Fibroblast of lung (primary cell): ENCODE measurements around the gene L3MBTL3. TPM values are rescaled to one million over a fixed set of nuclear protein-coding genes. Genes with fewer than 3 reads are reported as not detected.

Experiments used
- DNase-seq, 2 donors: peaks; one replicate each; pipeline versions ENCODE4 v3.0.0 to v3.0.0-alpha.2; 2010; ENCODE audit warnings: low read depth in 2 of 2
- H2AFZ ChIP-seq: 2 replicates; pipeline ENCODE4 v1.5.1; 2012; ENCODE audit warnings: low read length, control low read depth, inconsistent platforms
- H3K27ac ChIP-seq: 2 replicates; pipeline ENCODE4 v1.5.1; 2011; ENCODE audit warnings: low read length, control low read depth; ENCODE audit not compliant: insufficient read depth
- H3K27me3 ChIP-seq: 2 replicates; pipeline ENCODE4 v1.5.1; 2011; ENCODE audit warnings: mild to moderate bottlenecking, low read length; ENCODE audit not compliant: control insufficient read depth, insufficient read depth
- H3K36me3 ChIP-seq: 2 replicates; pipeline ENCODE4 v1.5.1; 2011; ENCODE audit warnings: low read length; ENCODE audit not compliant: control insufficient read depth, insufficient read depth
- H3K4me1 ChIP-seq: 2 replicates; pipeline ENCODE4 v1.5.1; 2011; ENCODE audit warnings: low read length; ENCODE audit not compliant: control insufficient read depth, insufficient read depth; ENCODE audit errors: extremely low read depth
- H3K4me2 ChIP-seq: 2 replicates; pipeline ENCODE4 v1.5.1; 2011; ENCODE audit warnings: low read length, control low read depth; ENCODE audit not compliant: insufficient read depth; ENCODE audit errors: extremely low read depth
- H3K4me3 ChIP-seq, 4 experiments: fragments of 200-600 bp in 1 of 4; sonication (generic) in 1 of 4; replicated peaks in 1 of 4; 2 replicates each; pipeline ENCODE4 v1.5.1; 2011 to 2016; ENCODE audit warnings: low read length in 4 of 4, low read depth in 3 of 4, mild to moderate bottlenecking in 3 of 4, control low read depth in 2 of 4, inconsistent platforms in 1 of 4, mixed read lengths in 1 of 4; ENCODE audit not compliant: insufficient read depth in 1 of 4; ENCODE audit errors: control extremely low read depth in 1 of 4
- H3K79me2 ChIP-seq: 2 replicates; pipeline ENCODE4 v1.5.1; 2012; ENCODE audit warnings: mild to moderate bottlenecking, low read length, inconsistent platforms; ENCODE audit not compliant: control insufficient read depth, insufficient read depth
- H3K9ac ChIP-seq: 2 replicates; pipeline ENCODE4 v1.5.1; 2011; ENCODE audit warnings: mild to moderate bottlenecking, low read length, control low read depth; ENCODE audit not compliant: insufficient read depth
- H3K9me3 ChIP-seq: 2 replicates; pipeline ENCODE4 v1.5.1; 2012; ENCODE audit warnings: low read depth, low read length; ENCODE audit not compliant: control insufficient read depth, insufficient read depth
- H4K20me1 ChIP-seq: 2 replicates; pipeline ENCODE4 v1.5.1; 2011; ENCODE audit warnings: low read length; ENCODE audit not compliant: control insufficient read depth, insufficient read depth; ENCODE audit errors: extremely low read depth
- CTCF ChIP-seq, 2 donors: IDR thresholded peaks in 1 of 2; conservative IDR thresholded peaks in 1 of 2; 1 replicate in 1 of 2; 2 replicates in 1 of 2; pipeline ENCODE4 v1.5.1; 2011 to 2012; ENCODE audit warnings: low read length in 2 of 2, control low read depth in 1 of 2, inconsistent platforms in 1 of 2, low read depth in 1 of 2, mild to moderate bottlenecking in 1 of 2
- EZH2 ChIP-seq: IDR thresholded peaks from 2 replicates; pipeline ENCODE4 v1.5.1; 2012; ENCODE audit warnings: low read length, control low read depth, mild to moderate bottlenecking; ENCODE audit errors: missing control alignments
- polyA plus RNA-seq, 2 donors: library from polyadenylated mRNA; depleted of rRNA in 1 of 2; stranded (reverse) in 1 of 2; unstranded in 1 of 2; fragments of >200 nt; gene quantifications; 2 replicates each; pipeline ENCODE4 v1.2.1, GENCODE V29; 2011 to 2012; ENCODE audit warnings: missing spikeins in 1 of 2
- total RNA-seq: library from RNA; depleted of rRNA; stranded (reverse); fragments of >200 nt; gene quantifications from 2 replicates; pipeline ENCODE4 v1.2.1, GENCODE V29; 2014

The L3MBTL3 gene
- total and polyA plus RNA-seq, 2 donors (not counting 1 experiment from before 2014, with no cell fraction given): 5.6 to 6.7 TPM

DNA sequence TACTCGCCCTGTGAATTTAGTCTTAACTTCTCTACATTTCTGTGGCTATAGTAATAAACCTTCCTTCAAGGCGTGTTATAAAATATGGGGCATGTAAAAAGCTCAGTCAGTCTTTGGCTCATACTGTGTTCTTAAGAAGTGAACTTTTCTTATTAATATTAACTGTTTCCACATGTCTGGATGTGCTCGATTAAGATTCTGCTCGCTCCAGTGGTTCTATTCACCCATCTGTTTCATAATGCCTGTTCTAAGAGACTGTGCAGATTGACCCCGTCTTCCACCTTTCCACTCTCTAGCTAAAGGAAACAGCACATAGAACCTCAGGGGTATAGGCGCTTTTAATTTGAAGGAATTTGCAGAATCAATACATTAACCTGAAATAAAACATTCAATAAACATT is 99.9 kb downstream of the L3MBTL3 start:
- no peak overlapping the region for H3K9ac ChIP-seq
- no peak overlapping the region for H2AFZ ChIP-seq
- H3K9me3 ChIP-seq: no peaks in the 10 kb centered on the region
- H3K4me3 ChIP-seq: no peak overlapping the region
- H3K36me3 ChIP-seq: no peaks in the 10 kb centered on the region
- H4K20me1 ChIP-seq: no peaks in the 10 kb centered on the region
- H3K4me2 ChIP-seq: no peak overlapping the region
- H3K27ac ChIP-seq: no peak overlapping the region
- TF ChIP-seq CTCF (conservative IDR thresholded peaks at IDR 0.05 in 1 of 2, IDR thresholded peaks at IDR 0.05 in 1 of 2; ENCODE audit: low read depth in 1 of 2, low read length in 2 of 2): no peak
- no peak for TF ChIP-seq EZH2
- H3K79me2 ChIP-seq: no peaks in the 10 kb centered on the region
- no peaks in the 10 kb centered on the region for H3K4me1 ChIP-seq
- no peak for DNase-seq
- no peaks in the 10 kb centered on the region for H3K27me3 ChIP-seq

DNA sequence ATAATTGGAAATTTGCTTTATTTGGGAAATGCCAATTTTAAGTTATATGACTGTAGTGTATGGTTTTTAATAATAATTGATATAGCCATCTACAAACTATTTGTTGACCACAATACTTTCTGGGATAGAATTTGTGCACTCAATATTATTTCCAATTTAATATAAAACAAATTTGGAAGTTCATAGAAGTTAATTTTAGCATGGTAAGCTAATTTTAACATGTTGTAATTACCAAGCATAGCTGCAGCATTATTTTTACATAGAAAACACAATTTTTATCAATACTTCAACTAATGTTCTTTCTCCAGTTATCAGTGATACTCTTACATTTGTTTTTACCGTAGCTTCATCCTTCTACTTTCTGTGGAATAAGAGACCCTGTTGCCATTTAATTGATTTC is 100.8 kb downstream of the L3MBTL3 start:
- no peaks in the 10 kb centered on the region for H3K36me3 ChIP-seq
- no peaks in the 10 kb centered on the region for H3K27me3 ChIP-seq
- no peak overlapping the region for H3K27ac ChIP-seq
- H3K4me2 ChIP-seq: no peak overlapping the region
- H2AFZ ChIP-seq: no peak overlapping the region
- DNase-seq: no peak
- no peak overlapping the region for H3K9ac ChIP-seq
- H3K79me2 ChIP-seq: no peaks in the 10 kb centered on the region
- no peaks in the 10 kb centered on the region for H4K20me1 ChIP-seq
- no peaks in the 10 kb centered on the region for H3K4me1 ChIP-seq
- no peak overlapping the region for H3K4me3 ChIP-seq
- H3K9me3 ChIP-seq: no peaks in the 10 kb centered on the region
- no peak for TF ChIP-seq CTCF (conservative IDR thresholded peaks at IDR 0.05 in 1 of 2, IDR thresholded peaks at IDR 0.05 in 1 of 2; ENCODE audit: low read depth in 1 of 2, low read length in 2 of 2)
- TF ChIP-seq EZH2: no peak

- no peaks in the 10 kb centered on the region for H3K36me3 ChIP-seq
- no peak overlapping the region for H3K9ac ChIP-seq
- TF ChIP-seq CTCF (conservative IDR thresholded peaks at IDR 0.05 in 1 of 2, IDR thresholded peaks at IDR 0.05 in 1 of 2; ENCODE audit: low read depth in 1 of 2, low read length in 2 of 2): no peak
- no peak for TF ChIP-seq EZH2
- no peaks in the 10 kb centered on the region for H3K9me3 ChIP-seq
- no peaks in the 10 kb centered on the region for H3K27me3 ChIP-seq
- H3K4me3 ChIP-seq: no peak overlapping the region
- no peaks in the 10 kb centered on the region for H4K20me1 ChIP-seq
- H2AFZ ChIP-seq: no peak overlapping the region
- H3K27ac ChIP-seq: no peak overlapping the region
- H3K79me2 ChIP-seq: no peaks in the 10 kb centered on the region
- H3K4me2 ChIP-seq: no peak overlapping the region
- H3K4me1 ChIP-seq: no peaks in the 10 kb centered on the region
- DNase-seq: no peak
Observed at GRCh38 chr6:130120731-130121130, 102.3 kb downstream of the L3MBTL3 start.
